Breast epithelium (tissue), 4 donors: ENCODE results near the gene B4GALNT3. TPM values are rescaled to one million over a fixed set of nuclear protein-coding genes. Genes with fewer than 3 reads are reported as not detected.
A peak's percentile ranks its signal among the peaks of the same experiment; 100 is the strongest.

Experiments
- DNase-seq, 2 donors: peaks; one replicate each; pipeline ENCODE4 v3.0.0-alpha.2; 2019; ENCODE audit warnings: low spot score in 2 of 2
- H3K27ac ChIP-seq, 2 donors: fragments of 200-600 bp; sonication (generic) in 1 of 2; one replicate each; pipeline ENCODE4 v1.5.1; 2016 to 2019; ENCODE audit warnings: mild to moderate bottlenecking in 1 of 2
- H3K27me3 ChIP-seq, 2 donors: fragments of 200-600 bp; sonication (generic) in 1 of 2; one replicate each; pipeline versions ENCODE4 v1.5.1 to v1.6.0; 2017 to 2019; ENCODE audit warnings: control low read depth in 1 of 2, mild to moderate bottlenecking in 1 of 2
- H3K36me3 ChIP-seq: fragments of 200-600 bp; one replicate; pipeline ENCODE4 v1.5.1; 2019
- H3K4me1 ChIP-seq, 2 donors: fragments of 200-600 bp; sonication (generic); one replicate each; pipeline ENCODE4 v1.5.1; 2016 to 2019; ENCODE audit warnings: control low read depth in 1 of 2
- H3K4me3 ChIP-seq, 3 donors: fragments of 200-600 bp; sonication (generic); 1 replicate in 2 of 3; 2 replicates in 1 of 3; pipeline ENCODE4 v1.5.1; 2016 to 2019; ENCODE audit warnings: mild to moderate bottlenecking in 3 of 3, moderate library complexity in 2 of 3
- H3K9me3 ChIP-seq, 2 donors: fragments of 200-600 bp; sonication (generic) in 1 of 2; one replicate each; pipeline ENCODE4 v1.5.1; 2016 to 2019; ENCODE audit warnings: control low read depth in 1 of 2
- CTCF ChIP-seq, 3 donors: fragments of 450-650 bp; IDR thresholded peaks; one replicate each; pipeline ENCODE4 v1.5.1; 2016 to 2017; ENCODE audit warnings: antibody characterized with exemption in 3 of 3, mild to moderate bottlenecking in 3 of 3, moderate library complexity in 3 of 3
- POLR2A ChIP-seq: fragments of 450-650 bp; IDR thresholded peaks from one replicate; pipeline ENCODE4 v1.6.1; 2016; ENCODE audit warnings: antibody characterized with exemption, mild to moderate bottlenecking, moderate library complexity
- POLR2AphosphoS5 ChIP-seq, 3 donors: sonication (generic); formaldehyde crosslinking; IDR thresholded peaks; one replicate each; pipeline ENCODE4 v1.6.1; 2017; ENCODE audit warnings: antibody characterized with exemption in 3 of 3
- intact Hi-C: fragments of 100-400 bp; cut with DNase I; formaldehyde crosslinking; loops from one replicate; pipeline ENCODE4 v1.15.1; 2023; ENCODE audit warnings: low total_unique reads
- total RNA-seq, 3 donors: library from RNA; depleted of rRNA; stranded (reverse); fragments of >200 nt; gene quantifications; one replicate each; pipeline ENCODE4 v1.1.0, GENCODE V29; 2016

B4GALNT3 gene
- total RNA-seq, 3 donors from 2014 or later: 0.16 to 5.9 (median 4.6) TPM

- no peak for DNase-seq
- intact Hi-C loops: loop anchor here (10.0 kb wide), 1 partner anchor 89 kb away; no protein-coding TSS in a partner anchor
- Histone ChIP-seq H3K36me3 (no peaks in the 10 kb centered on the region), H3K27ac (no peak overlapping the region), H3K27me3 (no peaks in the 10 kb centered on the region), H3K4me1 (no peaks in the 10 kb centered on the region), H3K4me3 (no peak overlapping the region), H3K9me3 (no peaks in the 10 kb centered on the region)
- TF ChIP-seq POLR2AphosphoS5 (IDR thresholded peaks at IDR 0.05) (no peak), CTCF (IDR thresholded peaks at IDR 0.05) (no peak), POLR2A (no peak)
Observed at GRCh38 chr12:455821-456220, 3.9 kb upstream of the B4GALNT3 start.

GRCh38 chr12:457676-458075 lies 2.1 kb upstream of the B4GALNT3 start:
- H3K4me1 ChIP-seq: no peaks in the 10 kb centered on the region
- no peak for DNase-seq
- intact Hi-C loops: loop anchor here (10.0 kb wide), 1 partner anchor 87 kb away; no protein-coding TSS in a partner anchor
- no peaks in the 10 kb centered on the region for H3K36me3 ChIP-seq
- no peak overlapping the region for H3K27ac ChIP-seq
- no peak overlapping the region for H3K4me3 ChIP-seq
- TF ChIP-seq POLR2A (no peak), CTCF (IDR thresholded peaks at IDR 0.05) (no peak), POLR2AphosphoS5 (IDR thresholded peaks at IDR 0.05) (no peak)
- no peaks in the 10 kb centered on the region for H3K9me3 ChIP-seq
- no peaks in the 10 kb centered on the region for H3K27me3 ChIP-seq

GRCh38 chr12:459050-459429 lies 699 bp upstream of the B4GALNT3 start:
- Histone ChIP-seq H3K36me3 (no peaks in the 10 kb centered on the region), H3K27ac (peak overlapping the region in 1 of 2 donors; percentile 56), H3K9me3 (no peaks in the 10 kb centered on the region), H3K27me3 (no peaks in the 10 kb centered on the region), H3K4me1 (no peaks in the 10 kb centered on the region), H3K4me3 (peak overlapping the region; percentile 46 to 83 (median 70))
- DNase-seq: no peak
- TF ChIP-seq CTCF (IDR thresholded peaks at IDR 0.05) (no peak), POLR2AphosphoS5 (IDR thresholded peaks at IDR 0.05) (no peak), POLR2A (no peak)
- intact Hi-C loops: loop anchor here (10.0 kb wide), 1 partner anchor 86 kb away; no protein-coding TSS in a partner anchor

- Histone ChIP-seq H3K27me3 (no peaks in the 10 kb centered on the region), H3K27ac (peak overlapping the region in 1 of 2 donors; percentile 25), H3K9me3 (no peaks in the 10 kb centered on the region), H3K4me3 (peak overlapping the region; percentile 46 to 83 (median 70)), H3K4me1 (no peaks in the 10 kb centered on the region), H3K36me3 (no peaks in the 10 kb centered on the region)
- no peak for TF ChIP-seq CTCF (IDR thresholded peaks at IDR 0.05)
- no peak for TF ChIP-seq POLR2A
- no peak for TF ChIP-seq POLR2AphosphoS5 (IDR thresholded peaks at IDR 0.05)
- DNase-seq: no peak
- intact Hi-C loops: no loop called here
Observed at GRCh38 chr12:460261-461230, 807 bp downstream of the B4GALNT3 start.

GRCh38 chr12:461425-461824 lies 1.7 kb downstream of the B4GALNT3 start:
- no peaks in the 10 kb centered on the region for H3K4me1 ChIP-seq
- no peak for TF ChIP-seq CTCF (IDR thresholded peaks at IDR 0.05)
- H3K27me3 ChIP-seq: no peaks in the 10 kb centered on the region
- no peaks in the 10 kb centered on the region for H3K36me3 ChIP-seq
- no peak for DNase-seq
- intact Hi-C loops: no loop called here
- H3K4me3 ChIP-seq: no peak overlapping the region
- H3K9me3 ChIP-seq: no peaks in the 10 kb centered on the region
- H3K27ac ChIP-seq: no peak overlapping the region
